DOHH2 (cell line): ENCODE measurements around the gene KLHL2.
"Not testable (repeated sequence)": the region's sequence is repeated elsewhere in the genome, so short reads cannot be mapped to it uniquely, and the experiment has no call there.

Experiments
- H3F3A ChIP-seq: fragments of 200-600 bp; sonication (generic), shearing (Covaris generic); 2 replicates; pipeline ENCODE4 v1.6.0; 2016; ENCODE audit warnings: antibody characterized with exemption, mild to moderate bottlenecking; ENCODE audit not compliant: control insufficient read depth, insufficient read depth
- H3K27ac ChIP-seq: fragments of 200-600 bp; sonication (generic); 2 replicates; pipeline ENCODE4 v1.5.1; 2014; ENCODE audit warnings: low read depth, mild to moderate bottlenecking, low read length, moderate library complexity
- H3K27me3 ChIP-seq: fragments of 200-600 bp; sonication (generic); 2 replicates; pipeline ENCODE4 v1.6.1; 2014; ENCODE audit warnings: mild to moderate bottlenecking, low read length, mixed read lengths; ENCODE audit not compliant: control insufficient read depth
- H3K36me3 ChIP-seq: fragments of 200-600 bp; sonication (generic); 2 replicates; pipeline ENCODE4 v1.6.1; 2014; ENCODE audit warnings: mild to moderate bottlenecking, low read length, moderate library complexity, mixed read lengths; ENCODE audit not compliant: control insufficient read depth
- H3K4me1 ChIP-seq: fragments of 200-600 bp; sonication (generic); 2 replicates; pipeline ENCODE4 v1.6.1; 2014; ENCODE audit warnings: mild to moderate bottlenecking, low read length, mixed read lengths; ENCODE audit not compliant: control insufficient read depth
- H3K4me2 ChIP-seq: fragments of 200-600 bp; sonication (generic); 2 replicates; pipeline ENCODE4 v1.6.0; 2014; ENCODE audit warnings: mild to moderate bottlenecking, low read length, moderate library complexity
- H3K4me3 ChIP-seq: fragments of 200-600 bp; sonication (generic); 2 replicates; pipeline ENCODE4 v1.5.1; 2014; ENCODE audit warnings: mild to moderate bottlenecking, low read length, mixed read lengths
- H3K79me2 ChIP-seq: fragments of 200-600 bp; sonication (generic); 2 replicates; pipeline ENCODE4 v1.6.1; 2014; ENCODE audit warnings: mild to moderate bottlenecking, low read length, mixed read lengths; ENCODE audit not compliant: control insufficient read depth
- H3K9me2 ChIP-seq: fragments of 200-600 bp; sonication (generic); replicated peaks from 2 replicates; pipeline ENCODE4 v1.6.1; 2014; ENCODE audit warnings: mild to moderate bottlenecking, low read length, mixed read lengths; ENCODE audit not compliant: control insufficient read depth
- H3K9me3 ChIP-seq: fragments of 200-600 bp; sonication (generic); 2 replicates; pipeline ENCODE4 v1.6.1; 2014; ENCODE audit warnings: antibody characterized with exemption, low read length, mixed read lengths; ENCODE audit not compliant: control insufficient read depth, insufficient read depth
- H4K20me1 ChIP-seq: fragments of 200-600 bp; sonication (generic); 2 replicates; pipeline ENCODE4 v1.6.0; 2014; ENCODE audit warnings: low read depth, mild to moderate bottlenecking, antibody characterized with exemption, low read length, moderate library complexity; ENCODE audit not compliant: control insufficient read depth, insufficient read depth

Gene KLHL2

GRCh38 chr4:165269931-165270330 is 62.6 kb downstream of the KLHL2 start:
- not testable (repeated sequence) for H3K79me2 ChIP-seq, H3F3A ChIP-seq, H3K27me3 ChIP-seq, H3K36me3 ChIP-seq, H3K27ac ChIP-seq, H3K9me3 ChIP-seq, H3K4me3 ChIP-seq, H4K20me1 ChIP-seq, H3K9me2 ChIP-seq, H3K4me2 ChIP-seq, H3K4me1 ChIP-seq

GRCh38 chr4:165273443-165273842 is 66.1 kb downstream of the KLHL2 start:
- H3K4me3 ChIP-seq, H3K27me3 ChIP-seq, H3K27ac ChIP-seq, H3K36me3 ChIP-seq, H3K9me2 ChIP-seq, H3F3A ChIP-seq, H4K20me1 ChIP-seq, H3K4me2 ChIP-seq, H3K79me2 ChIP-seq, H3K4me1 ChIP-seq, H3K9me3 ChIP-seq: not testable (repeated sequence)

DNA sequence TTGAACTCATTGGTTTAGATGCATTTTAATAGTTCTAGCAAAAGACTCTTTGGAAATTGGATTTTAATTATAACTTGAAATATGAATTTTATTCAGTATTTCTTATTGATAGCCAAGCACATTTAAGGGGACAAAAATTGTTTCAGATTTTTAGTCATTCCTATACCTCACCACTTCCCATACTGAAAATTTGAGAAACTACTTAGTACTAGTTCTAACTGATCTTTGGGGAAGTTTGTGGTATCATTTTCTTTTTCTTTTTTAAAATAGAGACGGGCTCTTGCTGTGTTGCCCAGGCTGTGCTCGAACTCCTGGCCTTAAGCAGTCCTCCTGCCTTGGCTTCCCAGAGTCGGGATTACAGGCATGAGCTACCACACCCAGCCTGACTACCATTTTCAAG is 68.0 kb downstream of the KLHL2 start:
- not testable (repeated sequence) for H3K27me3 ChIP-seq, H3F3A ChIP-seq, H3K4me3 ChIP-seq

GRCh38 chr4:165279531-165279930 is 72.2 kb downstream of the KLHL2 start:
- H3K4me1 ChIP-seq, H3K9me2 ChIP-seq, H3K36me3 ChIP-seq: not testable (repeated sequence)

More for the DNA sequence above, 68.0 kb downstream of the KLHL2 start:
- H3K9me2 ChIP-seq, H3K4me1 ChIP-seq, H3K27ac ChIP-seq, H3K4me2 ChIP-seq, H3K36me3 ChIP-seq, H3K9me3 ChIP-seq, H4K20me1 ChIP-seq, H3K79me2 ChIP-seq: not testable (repeated sequence)

GRCh38 chr4:165284697-165285096 is 77.3 kb downstream of the KLHL2 start:
- not testable (repeated sequence) for H3K27me3 ChIP-seq, H3K9me3 ChIP-seq, H3K79me2 ChIP-seq, H3F3A ChIP-seq, H3K4me3 ChIP-seq, H3K36me3 ChIP-seq, H3K4me2 ChIP-seq, H4K20me1 ChIP-seq, H3K27ac ChIP-seq, H3K9me2 ChIP-seq
- peaks cover 35% of the 10 kb centered on the region for H3K4me1 ChIP-seq

More at GRCh38 chr4:165279531-165279930, 72.2 kb downstream of the KLHL2 start:
- not testable (repeated sequence) for H3K79me2 ChIP-seq, H3F3A ChIP-seq, H4K20me1 ChIP-seq, H3K27ac ChIP-seq, H3K4me3 ChIP-seq, H3K4me2 ChIP-seq, H3K9me3 ChIP-seq, H3K27me3 ChIP-seq

DNA sequence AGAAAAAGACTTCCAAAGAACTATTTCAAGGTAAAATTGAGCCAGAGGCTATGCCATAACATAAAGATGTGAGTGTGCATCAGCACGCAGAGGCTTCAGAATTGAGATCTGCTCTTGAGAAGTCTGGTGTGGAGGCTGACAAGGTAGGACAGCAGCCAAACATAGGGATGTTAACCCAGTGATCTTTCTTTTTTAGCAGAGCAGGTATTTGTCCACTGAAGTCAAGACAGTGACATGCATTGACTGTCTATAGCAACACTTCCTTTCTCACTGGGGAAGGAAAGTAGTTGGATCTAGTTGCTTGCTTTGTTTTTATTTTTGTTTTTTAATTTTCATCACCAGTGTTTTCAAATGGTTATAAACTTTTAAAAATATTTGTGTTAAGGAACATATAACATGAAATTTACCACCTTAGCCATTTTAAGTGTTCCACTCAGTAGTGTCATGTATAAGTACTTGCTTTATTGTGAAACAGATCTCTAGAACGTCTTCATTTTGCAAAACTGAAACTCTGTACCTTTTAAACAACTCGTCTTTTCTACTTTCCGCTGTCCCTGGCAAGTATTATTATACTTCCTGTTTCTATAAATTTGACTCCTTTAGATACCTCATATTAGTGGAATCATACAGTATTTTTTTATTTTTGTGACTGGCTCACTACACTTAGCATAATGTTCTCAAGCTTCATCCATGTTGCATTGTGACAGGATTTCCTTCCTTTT is 79.4 kb downstream of the KLHL2 start:
- Histone ChIP-seq H3K4me2 (peak overlapping the region; percentile 58), H3K4me3 (peak overlapping the region; percentile 34; the same call in 1 of the 2 replicates), H3K27ac (peak overlapping the region; percentile 54), H3K4me1 (peaks cover 46% of the 10 kb centered on the region)
- not testable (repeated sequence) for H3K36me3 ChIP-seq, H3K27me3 ChIP-seq, H3K9me3 ChIP-seq, H3K9me2 ChIP-seq, H4K20me1 ChIP-seq, H3F3A ChIP-seq, H3K79me2 ChIP-seq
